ENCODE measurements around the gene SMURF1.

Gene SMURF1

DNA sequence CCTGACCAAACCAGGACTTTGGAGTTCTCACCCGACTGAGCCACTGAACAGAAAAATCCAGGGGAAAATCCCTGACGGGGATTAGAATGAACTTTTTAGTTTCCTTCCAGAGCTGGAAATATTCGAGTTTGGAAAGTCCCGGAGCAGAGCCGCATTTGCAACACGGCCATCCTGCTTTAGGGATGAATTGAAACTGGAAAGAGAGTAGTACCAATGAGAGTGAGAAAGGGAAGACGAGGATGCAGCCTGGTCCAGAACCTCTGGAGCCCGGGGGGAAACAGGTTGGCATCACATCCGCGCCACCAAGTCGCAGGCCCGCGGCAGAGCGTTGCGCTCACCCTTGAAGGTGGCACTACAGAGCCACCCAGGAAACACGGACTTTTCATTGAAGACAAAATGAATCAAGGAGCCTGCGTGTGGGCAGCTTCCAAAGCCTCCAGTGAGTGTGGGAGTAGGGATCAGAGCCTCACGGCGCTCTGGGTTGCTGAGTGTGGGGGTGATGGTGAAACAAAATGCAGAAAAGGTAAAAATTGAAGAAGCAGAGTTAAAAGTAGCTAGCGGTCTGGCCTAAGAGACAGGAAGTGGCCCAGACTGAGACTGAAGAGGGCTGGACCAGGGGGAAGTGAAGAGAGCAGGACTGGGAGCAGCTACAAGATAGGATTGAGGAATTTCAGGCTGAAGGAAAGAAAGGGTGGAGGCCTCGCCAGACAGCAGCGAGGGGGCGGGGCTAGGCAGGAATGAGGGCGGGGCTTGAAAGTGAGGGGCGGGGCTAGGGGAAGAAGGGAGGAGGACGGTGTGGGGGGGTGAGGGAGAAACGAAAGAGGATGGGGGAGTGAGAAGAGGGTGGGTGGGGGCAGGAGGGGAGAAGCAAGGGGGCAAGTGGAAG is 1.8 kb downstream of the SMURF1 start:
- peak; percentile 75 for DNase-seq

GRCh38 chr7:99141334-99141733 is 2.6 kb downstream of the SMURF1 start:
- DNase-seq = no peak

DNA sequence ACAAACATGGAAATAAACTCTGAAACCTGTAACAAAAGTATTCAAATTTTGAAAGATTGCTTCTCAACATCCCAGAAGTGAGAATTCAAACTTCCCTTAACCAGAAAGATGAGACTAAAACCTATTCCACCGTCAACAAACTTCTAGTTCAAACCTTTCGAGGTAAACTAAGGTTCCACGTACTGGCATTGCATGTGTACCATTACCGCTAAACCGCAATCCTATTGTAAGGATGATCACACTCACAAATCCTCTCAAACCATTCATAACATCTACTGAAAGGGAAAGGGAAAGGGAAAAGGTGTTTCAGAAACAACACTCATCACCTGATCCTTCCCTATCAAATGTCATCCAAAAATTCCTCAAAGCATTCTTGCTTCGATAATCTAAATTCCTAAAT is 3.1 kb downstream of the SMURF1 start:
- DNase-seq = no peak

DNA sequence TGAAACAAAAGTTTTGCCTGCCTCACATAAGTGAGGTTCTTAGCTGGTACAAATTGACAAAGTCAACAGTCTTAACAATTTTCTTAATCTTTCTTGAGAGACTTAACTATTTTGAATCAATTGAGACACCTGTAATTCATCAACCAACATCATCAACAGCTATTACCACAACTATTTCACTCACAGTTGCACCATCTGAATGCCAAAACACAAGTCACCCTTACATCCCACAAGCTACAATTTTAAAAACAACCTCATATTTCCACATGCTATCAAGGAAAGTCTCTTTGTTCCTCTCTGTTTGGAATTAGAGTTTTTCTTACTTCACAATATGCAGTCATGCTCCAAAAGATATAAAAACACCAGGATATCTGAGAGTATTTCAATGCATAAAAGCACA is 4.9 kb downstream of the SMURF1 start:
- DNase-seq = no peak

- DNase-seq = no peak
Measured at GRCh38 chr7:99137411-99138180, 6.3 kb downstream of the SMURF1 start.

DNA sequence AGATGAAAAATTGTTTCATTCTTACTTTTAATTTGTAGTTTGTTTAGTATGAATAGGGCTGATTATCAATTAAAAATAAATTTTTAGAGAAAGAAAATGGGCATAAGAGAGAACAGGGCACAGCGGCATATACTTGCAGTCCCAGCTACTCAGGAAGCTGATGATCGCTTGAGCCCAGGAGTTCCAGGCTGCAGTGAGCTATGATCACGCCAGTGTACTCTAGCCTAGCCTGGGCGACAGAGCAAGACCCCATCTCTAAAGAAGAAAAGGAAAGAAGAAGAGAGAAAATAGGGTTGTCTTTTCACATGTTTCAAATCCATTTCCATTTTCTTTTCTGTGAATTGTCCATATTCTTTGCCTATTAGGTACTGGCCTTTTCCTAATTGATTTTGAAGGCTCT is 8.0 kb downstream of the SMURF1 start:
- DNase-seq = no peak

DNA sequence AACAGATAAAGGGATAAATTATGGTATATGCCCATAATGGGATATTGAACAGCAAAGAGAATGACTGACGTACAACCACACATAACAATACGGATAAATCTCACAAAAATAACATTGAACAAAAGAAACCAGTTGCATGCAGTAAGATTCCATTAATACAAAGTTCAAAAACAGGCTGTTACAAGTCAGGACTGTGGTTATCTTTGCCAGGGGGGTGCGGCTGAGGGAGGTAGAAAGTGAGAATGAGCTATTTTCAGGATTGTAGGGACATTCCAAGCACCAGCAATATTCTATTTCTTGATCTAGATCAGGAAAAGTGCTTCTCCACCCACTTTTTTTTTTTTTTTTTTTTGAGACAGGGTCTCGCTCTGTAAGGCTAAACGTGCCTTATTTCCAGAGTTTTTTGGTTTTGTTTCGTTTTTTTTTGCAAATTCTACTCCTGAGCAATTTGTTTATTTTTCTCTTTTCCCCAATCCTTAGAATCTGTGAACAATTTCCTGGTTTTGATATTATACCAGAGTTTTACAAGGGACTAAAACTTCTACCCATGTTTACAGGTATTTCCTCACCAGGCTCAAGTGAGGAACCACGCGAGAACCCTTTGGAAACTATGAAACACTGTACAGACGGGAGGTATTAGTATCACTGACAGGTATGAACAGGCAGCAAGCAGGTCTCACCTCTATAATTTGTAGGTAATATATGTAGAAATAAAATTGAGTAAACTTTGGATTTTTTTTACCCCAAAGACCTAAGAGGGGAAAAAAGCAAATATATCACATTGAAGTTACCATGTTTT is 9.9 kb downstream of the SMURF1 start:
- no peak for DNase-seq

- DNase-seq = no peak
Measured at GRCh38 chr7:99132595-99133321, 11.2 kb downstream of the SMURF1 start.

DNA sequence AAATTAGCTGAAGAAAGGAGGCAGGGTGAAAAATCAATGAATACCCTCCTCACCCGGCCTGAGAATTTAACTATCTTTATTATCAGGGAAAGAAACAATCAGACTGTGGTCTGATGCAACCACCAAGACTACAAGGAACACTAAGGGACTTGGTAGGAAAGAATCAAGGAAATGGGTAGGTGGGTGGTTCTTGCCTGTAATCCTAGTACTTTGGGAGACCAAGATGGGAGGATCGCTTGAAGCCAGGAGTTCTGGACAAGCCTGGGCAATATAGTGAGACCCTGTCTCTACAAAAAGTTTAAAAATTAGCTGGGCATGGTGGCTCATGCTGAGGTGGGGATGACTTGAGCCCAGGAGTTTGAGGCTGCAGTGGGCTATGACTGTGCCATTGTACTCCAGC is 12.6 kb downstream of the SMURF1 start:
- no peak for DNase-seq

DNA sequence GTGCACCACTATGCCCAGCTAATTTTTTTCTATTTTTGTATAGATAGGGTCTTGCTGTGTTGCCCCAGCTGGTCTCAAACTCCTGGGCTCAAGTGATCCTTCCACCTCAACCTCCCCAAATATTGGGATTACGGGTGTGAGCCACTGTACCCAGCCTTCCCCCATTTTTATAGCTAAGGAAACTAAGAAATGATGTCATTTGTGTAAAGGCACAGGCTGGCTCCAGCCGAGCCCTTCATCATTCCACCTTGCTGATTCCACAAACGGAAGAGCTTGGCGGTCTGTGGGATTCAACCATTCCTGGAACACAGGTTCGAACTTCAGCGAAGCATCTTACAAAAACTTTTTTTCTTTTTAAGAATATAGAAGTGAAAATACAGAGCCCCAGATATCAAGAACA is 14.4 kb downstream of the SMURF1 start:
- no peak for DNase-seq

- DNase-seq = no peak
Measured at GRCh38 chr7:99129001-99129400, 14.9 kb downstream of the SMURF1 start.

- DNase-seq = no peak
Measured at GRCh38 chr7:99128076-99128950, 15.6 kb downstream of the SMURF1 start.

GRCh38 chr7:99127636-99128035 is 16.3 kb downstream of the SMURF1 start:
- no peak for DNase-seq

- no peak for DNase-seq
Measured at GRCh38 chr7:99126921-99127553, 16.9 kb downstream of the SMURF1 start.

DNA sequence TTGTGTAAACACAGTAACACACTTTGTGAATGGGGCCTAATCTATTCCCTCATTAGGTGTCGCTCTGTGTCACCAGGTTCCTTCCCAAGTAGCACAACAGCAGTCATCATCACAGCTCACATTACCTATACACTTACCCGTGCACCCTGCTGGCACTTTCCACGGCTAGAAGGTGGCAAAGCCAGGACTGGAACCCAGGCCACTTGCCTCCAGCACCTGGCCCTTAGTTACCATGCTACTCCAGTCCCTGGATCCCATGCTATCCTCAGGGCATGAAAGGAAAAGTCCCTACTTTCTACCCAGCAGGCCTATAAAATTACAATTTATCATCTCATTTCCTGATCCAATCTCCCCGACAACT is 18.4 kb downstream of the SMURF1 start:
- DNase-seq = no peak

DNA sequence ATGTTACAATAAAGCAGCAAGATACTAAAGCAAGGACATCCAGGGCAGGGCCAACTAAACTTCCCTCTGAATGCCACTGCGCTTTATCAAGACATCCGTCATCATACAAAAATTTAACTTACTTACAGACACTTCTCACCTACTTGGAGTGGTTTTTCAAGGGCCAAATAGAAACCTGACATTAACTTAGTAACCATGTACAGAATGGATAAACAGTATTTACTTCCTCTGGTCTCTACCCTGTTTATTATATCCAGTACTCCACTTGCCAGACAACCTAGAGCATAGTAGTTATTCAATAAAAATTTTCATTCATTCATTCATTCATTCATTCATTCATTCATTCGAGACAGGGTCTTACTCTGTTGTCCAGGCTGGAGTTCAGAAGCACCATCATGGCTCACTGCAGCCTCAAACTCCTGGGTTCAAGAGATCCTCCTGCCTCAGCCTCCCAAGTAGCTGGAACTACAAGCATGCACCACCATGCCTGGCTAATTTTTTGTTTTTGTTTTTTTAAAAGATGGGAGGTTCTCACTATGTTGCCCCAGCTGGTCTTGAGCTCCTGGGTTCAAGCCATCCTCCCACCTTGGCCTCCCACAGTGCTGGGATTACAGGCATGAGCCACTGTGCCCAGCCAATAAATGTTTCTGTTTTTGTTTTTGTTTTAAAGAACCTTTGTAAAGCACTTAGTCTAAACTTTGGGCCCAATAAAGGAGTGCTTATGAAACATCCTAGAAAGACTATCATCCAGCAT is 19.0 kb downstream of the SMURF1 start:
- no peak for DNase-seq

DNA sequence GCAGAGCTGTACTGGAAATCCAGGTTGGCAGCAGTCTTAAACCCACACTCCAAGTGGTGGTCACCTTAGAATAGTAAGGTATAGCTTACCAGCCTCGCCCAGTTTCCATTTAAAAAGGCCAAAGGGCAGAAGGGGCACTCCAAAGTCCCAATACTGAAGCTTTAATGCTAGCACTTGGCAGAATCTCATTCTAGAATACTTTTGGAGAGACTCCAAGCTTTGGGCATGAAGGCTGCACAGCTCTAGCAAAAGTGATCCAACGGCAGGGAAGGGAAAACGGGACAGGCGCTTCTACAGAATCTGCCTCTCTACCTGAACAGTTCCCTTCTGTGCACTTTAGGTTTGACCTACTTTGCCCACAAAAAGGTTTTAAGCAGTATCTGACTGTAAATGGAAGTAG is 19.7 kb downstream of the SMURF1 start:
- peak; percentile 41 for DNase-seq

DNA sequence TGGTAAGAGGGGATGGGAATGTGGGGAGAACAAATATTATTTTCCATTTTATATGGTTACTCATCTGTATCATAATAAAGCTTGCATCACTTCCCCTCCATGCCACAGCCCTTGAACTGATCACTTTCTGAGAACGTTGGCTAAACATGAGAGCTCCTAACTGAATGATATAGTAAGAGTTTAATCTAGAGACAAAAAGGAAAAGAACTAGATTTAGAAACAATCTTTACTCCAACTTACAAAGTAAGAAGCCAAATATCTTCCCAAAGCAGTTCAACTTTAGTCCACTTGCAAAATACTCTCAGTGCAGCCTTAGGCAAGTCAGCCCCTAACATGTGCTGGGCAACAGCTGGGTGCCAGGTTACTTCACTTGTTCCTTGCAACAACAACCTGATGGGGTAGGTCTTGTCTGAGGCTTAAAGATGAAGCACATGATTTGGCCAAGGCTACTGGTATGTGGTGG is 20.3 kb downstream of the SMURF1 start:
- no peak for DNase-seq

DNA sequence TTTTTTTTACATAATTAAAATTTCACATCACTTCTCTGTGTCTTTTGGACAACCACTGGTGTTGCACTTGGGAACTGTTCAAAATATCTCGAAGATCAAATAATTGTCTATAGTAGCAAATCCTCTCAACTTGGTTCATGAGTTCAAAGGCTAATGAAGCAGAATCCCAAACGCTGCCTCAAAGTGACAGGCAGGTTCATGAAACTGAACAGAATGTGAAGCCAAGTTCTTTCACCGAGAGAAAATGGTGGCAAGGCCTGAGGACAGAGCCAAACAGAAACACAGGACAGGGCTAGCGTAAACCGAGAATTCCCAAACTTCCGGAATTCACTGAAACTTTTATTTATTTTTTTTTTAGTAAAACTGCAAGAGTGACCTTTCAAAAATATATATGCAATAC is 21.1 kb downstream of the SMURF1 start:
- no peak for DNase-seq

DNA sequence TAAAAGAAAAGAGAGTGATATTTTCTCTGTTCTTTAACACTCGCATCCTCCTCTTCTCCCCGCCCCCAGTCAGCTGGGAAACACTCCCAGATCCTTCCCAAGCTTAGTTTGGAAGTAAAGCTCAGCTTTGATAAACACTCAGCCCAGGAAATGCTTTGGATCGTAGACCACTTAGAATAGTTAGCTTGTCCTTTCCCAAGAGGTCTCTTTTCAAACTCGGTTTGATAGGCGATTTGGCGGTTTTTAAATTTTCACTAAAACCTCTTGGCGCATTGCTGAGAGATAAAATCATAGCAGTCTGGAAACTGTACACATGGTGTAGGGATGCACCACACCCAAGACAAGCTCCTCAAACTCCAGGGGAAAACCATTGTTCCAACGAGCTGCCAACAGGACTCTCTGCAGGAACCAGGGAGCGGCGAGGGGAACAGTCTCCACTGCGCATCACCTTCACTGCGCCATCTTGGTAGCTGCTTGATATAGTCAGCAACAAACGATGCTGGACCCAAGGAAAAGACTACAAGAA is 22.3 kb downstream of the SMURF1 start:
- no peak for DNase-seq

Measured in midbrain (tissue), 1 donor.